Measurements from ENCODE around the gene GPR142.

GPR142 gene, protein sequence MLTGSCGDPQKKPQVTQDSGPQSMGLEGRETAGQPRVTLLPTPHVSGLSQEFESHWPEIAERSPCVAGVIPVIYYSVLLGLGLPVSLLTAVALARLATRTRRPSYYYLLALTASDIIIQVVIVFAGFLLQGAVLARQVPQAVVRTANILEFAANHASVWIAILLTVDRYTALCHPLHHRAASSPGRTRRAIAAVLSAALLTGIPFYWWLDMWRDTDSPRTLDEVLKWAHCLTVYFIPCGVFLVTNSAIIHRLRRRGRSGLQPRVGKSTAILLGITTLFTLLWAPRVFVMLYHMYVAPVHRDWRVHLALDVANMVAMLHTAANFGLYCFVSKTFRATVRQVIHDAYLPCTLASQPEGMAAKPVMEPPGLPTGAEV

GRCh38 chr17:74367206-74367605 is at the start of gene GPR142:
Gene GPR142, plus strand, starts transcription at chr17:74367506. Its CDS starts 2,035 bp downstream, at chr17:74369541.
- DNase-seq (ENCODE audit: low read depth in 2 of 2), result no peak

GRCh38 chr17:74318391-74318790 is 48.9 kb upstream of the GPR142 start:
- no peak for DNase-seq (ENCODE audit: low read depth in 2 of 2)

DNA sequence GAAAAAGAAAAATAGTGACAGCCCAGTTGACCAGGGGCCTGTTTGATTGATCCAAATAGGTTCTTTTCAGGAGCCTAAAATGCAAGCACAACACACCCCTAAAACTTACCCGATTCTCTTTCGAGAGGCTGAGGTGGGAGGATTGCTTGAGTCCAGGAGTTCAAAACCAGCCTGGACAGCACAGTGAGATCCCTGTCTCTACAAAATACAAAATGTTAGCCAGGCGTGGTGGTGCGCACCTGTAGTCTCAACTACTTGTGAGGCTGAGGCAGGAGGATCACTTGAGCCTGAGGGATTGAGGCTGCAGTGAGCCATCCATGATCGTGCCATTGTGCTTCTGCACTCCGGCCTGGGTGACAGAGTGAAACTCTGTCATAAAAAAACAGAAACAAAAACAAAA is 42.8 kb upstream of the GPR142 start:
- DNase-seq (ENCODE audit: low read depth in 2 of 2), result no peak

DNA sequence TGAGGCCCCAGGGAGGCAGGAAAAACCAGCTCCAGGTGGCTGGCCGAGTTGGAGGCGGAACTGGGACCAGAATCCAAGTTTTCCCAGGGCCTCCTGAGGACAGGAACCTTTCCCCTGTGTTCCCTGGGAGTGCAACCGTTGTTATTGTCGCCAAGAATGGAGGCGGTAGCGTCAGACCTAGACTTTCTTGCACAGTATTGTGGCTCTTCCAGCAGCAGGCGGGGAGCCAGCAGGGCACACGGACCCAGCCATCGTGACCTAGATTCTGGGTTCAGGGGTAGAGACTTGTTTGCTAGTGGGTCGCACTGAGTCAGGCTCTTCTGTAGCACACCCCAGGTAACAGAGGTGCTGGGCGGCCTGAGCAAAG is 41.9 kb upstream of the GPR142 start:
- DNase-seq (ENCODE audit: low read depth in 2 of 2), result no peak

- no peak for DNase-seq (ENCODE audit: low read depth in 2 of 2)
These were observed 41.4 kb upstream of the GPR142 start, which contains the start of gene KIF19 for GRCh38 chr17:74325743-74326379. Gene KIF19, plus strand, starts transcription at chr17:74326226. Its CDS starts 124 bp downstream, at chr17:74326350.

GRCh38 chr17:74326506-74326905 is 40.8 kb upstream of the GPR142 start:
- no peak for DNase-seq (ENCODE audit: low read depth in 2 of 2)

DNA sequence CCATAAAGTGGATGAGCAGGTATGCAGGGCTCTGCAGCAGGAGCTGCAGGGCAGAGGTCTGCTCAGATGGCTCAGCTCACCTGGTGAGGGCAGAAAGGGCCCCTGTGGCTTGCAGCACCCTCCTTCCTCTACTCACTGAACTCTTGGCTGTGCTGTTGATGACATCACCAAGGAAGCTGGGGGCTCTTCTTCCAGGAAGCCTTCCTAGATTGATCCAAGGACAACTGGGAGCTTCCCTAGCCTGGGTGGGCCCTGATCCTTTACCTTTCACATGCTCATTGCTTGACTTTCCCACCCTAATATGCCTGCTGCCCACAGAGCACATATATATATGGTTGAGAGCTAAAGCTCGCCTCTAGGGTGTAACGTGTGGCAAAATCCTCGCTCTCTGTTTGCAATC is 38.8 kb upstream of the GPR142 start:
- DNase-seq (ENCODE audit: low read depth in 2 of 2), result no peak

GRCh38 chr17:74329378-74329777 is 37.9 kb upstream of the GPR142 start:
- no peak for DNase-seq (ENCODE audit: low read depth in 2 of 2)

DNA sequence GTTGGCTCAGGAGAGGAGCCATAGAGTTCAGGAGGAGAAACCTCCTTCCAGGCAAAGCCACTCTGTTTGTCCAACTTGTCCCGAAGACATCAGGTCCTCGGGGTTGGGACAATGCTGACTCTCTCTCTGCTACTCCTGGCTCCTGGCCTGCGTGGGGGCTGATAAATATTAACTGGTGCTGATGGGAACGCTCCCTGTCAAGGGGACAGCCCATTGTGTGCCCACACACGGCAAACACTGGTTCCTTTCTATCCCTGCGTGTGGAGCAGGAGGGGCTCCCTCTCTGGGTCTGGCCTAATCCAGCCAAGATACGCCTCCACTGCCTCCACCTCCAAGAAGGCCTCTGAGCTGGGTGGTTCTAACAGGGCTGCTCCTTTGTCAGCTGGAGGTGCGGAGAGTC is 36.9 kb upstream of the GPR142 start:
- no peak for DNase-seq (ENCODE audit: low read depth in 2 of 2)

DNA sequence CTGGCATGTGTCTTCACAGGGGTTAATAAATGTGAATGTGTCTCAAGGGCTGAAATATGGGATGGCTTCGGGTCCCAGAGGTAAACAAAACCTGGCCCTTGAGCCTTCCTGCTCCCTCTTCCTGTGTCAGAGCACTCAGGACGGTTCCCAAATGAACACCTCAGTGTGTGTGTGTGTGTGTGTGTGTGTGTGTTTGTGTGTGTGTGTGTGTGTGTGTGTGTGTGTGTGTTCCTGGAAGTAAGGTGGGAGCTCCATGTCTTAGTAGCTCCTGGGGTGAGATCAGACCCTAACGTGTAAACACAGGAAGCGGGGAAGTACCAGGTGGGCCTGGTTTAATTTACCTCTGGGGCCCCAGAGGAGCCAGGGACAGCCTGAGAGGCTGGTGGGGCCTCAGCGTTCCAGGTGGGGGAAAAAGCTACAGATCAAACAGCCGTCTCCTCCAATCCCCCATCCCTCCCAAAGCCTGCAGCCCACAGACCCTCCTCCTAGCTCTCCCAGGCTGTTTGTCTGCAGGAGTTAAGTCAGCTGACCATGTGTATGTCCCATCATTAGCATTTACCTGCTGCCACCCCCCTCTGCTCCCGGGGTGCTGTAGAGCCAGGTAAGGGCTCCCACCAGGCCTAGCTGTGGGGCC is 35.2 kb upstream of the GPR142 start:
- no peak for DNase-seq (ENCODE audit: low read depth in 2 of 2)

GRCh38 chr17:74332763-74333283 is 34.5 kb upstream of the GPR142 start:
- no peak for DNase-seq (ENCODE audit: low read depth in 2 of 2)

DNA sequence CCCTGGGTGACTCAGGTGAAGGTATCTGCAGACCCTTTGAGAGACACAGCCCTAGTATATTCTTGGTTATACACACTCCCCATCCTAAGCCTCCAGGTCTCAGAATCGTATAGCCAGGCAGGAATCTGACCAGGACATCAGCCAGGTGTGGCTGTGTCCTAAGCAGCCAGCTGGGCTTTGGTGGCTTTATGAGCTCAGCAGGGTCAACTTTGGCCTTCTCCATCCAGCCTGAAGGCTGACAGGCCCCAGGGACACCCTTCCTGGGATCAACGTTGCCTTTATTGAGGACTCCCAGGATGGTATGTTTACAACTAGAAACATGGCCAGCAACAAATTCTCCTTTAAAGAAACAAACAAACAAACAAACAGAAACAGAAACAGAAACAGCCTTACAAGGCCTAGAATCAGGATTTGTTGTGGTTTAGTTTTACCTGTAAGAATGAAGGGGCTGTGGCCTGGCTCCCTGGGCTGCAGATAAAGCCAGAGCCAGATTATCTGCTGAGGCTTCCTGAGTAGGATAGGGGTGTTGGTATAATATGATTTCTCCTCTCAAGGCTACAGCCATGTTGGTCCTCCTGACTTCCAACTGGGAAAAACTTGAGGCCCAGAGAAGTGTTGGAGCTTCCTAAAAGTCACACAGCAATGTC is 32.8 kb upstream of the GPR142 start:
- no peak for DNase-seq (ENCODE audit: low read depth in 2 of 2)

DNA sequence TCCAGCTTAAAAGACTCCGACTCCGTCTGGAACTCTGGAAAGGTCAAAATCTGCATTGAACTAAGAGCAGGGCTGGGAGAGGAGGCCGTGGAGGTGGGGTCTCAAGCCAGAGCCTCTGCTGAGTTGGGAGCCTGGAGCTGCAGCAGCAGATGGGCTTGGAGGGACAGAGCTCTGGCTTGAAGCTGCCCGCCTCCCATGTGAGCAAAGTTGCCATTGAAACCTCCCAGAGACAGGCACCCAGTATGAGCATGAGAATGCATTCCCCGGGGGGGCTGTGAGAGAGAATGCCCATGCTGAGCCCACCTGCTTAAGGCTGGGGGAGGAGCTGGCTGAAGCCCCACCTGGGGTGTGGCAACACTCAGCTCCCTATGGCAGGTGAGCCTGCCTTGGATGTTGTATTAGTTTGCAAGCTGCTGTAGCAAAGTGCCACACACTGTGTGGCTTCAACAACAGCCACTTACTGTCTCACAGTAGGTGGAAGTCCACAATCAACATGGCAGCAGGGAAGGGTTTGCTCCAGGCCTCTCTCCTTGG is 31.7 kb upstream of the GPR142 start:
- no peak for DNase-seq (ENCODE audit: low read depth in 2 of 2)

- no peak for DNase-seq (ENCODE audit: low read depth in 2 of 2)
These were observed 31.0 kb upstream of the GPR142 start for GRCh38 chr17:74336307-74336706.

DNA sequence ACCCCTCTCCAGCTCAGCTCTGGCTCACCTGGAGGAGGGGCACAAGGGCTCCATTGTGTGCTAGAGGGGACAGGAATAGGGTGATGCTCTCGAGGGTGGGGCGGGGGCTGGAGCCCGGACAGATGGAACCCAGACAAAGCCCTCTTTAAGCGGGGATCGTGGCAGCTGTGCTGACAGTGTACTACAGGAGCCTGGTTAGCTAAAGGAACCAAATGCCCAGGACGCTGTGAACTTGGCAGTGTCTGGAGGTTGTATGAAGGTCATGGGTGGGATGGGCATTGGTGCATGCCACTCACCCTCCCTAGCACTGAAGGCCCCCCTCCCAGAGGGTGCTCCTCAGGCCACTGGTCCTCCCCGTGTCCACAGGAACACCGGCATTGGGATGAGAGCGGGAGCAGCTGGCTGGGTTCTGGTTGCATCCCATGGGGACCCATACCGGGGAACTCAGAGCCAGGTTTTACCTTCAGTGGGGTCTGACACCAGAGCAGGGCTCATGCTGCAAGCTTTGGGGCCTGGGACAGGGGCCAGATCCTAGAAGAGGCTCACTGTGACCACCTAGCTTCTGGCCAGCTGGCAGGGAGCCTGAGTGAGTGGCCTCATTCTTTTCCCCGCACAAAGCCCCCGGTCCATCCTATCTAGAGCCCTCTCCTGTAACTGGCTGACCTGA is 29.3 kb upstream of the GPR142 start:
- no peak for DNase-seq (ENCODE audit: low read depth in 2 of 2)

DNA sequence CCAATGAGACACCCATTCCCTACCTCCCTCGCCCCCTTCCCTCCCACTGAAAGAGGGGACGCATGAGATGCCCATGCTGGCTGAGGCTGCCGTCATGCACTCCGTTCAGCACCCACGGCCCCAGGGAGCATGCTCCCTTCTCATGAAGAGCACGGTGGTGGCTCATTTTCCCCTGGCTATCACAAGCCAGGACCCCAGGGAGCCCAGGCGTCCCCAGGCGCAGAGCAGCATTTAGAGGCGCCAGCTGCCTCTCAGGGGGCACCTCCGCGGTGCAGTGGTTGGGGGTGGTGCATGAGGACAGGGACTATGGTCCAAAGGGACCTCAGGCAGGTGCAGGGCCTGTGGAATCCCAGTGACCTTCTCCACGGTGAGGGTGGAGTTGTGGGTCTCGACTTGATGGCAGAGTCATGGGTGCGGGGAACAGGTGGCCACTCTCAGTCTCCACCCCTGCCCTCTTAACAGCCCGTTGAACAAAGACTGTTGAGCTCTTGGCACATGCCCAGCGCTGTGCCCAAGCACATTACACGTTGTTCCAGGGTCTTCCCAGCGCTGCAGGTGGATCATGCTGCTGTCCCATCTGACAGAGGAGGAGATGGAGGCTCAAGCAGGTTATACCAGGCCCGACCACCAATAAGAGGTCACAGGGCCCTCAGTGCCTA is 27.6 kb upstream of the GPR142 start:
- DNase-seq (ENCODE audit: low read depth in 2 of 2), result no peak

DNA sequence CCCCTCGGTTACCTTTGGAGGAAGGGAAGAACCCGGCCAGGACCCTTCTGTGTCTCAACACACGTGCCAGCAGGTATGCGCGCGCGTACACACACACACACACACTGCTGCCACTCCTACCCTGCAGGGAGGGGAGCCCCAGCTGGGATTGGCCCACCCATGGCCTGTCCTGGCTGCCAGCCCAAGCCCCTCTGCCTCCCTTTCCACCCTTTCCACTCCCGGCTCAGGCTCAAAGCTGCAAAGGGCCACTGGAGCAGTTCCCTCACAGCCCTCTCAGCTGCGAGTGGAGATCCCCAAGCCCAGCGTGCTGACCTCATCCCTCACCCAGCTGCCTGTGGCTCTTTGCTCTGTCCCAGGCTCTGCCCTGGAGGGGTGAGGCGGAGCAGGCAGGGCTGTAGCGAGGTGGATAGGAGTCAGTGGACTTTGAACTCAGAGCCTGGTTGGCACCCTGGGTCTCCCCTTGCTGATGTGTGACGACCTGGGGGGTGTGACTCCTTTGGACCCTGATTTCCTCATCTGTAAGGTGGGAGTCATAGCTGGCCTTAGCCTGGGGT is 26.8 kb upstream of the GPR142 start:
- DNase-seq (ENCODE audit: low read depth in 2 of 2), result no peak

DNA sequence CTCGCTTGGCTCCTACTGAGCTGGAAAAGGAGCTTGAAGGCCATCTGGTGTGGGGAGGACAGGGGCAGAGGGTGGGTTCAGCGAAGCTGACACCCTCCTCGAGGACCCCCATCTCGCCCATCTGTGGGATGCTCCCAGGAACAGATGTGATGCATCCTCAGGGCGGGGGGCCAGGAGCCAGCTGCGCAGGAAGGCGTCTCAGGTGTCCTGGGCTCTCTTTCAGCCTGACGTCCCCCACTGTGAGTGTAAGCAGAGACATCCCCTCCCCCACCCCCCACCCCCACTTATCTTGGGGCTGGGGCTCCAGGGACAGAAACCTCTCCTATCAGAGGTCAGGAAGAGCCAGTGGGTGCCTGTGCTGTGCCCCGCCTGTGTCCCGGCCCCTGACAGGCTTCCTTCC is 25.1 kb upstream of the GPR142 start:
- no peak for DNase-seq (ENCODE audit: low read depth in 2 of 2)

- no peak for DNase-seq (ENCODE audit: low read depth in 2 of 2)
These were observed 24.2 kb upstream of the GPR142 start for GRCh38 chr17:74343121-74343520.

DNA sequence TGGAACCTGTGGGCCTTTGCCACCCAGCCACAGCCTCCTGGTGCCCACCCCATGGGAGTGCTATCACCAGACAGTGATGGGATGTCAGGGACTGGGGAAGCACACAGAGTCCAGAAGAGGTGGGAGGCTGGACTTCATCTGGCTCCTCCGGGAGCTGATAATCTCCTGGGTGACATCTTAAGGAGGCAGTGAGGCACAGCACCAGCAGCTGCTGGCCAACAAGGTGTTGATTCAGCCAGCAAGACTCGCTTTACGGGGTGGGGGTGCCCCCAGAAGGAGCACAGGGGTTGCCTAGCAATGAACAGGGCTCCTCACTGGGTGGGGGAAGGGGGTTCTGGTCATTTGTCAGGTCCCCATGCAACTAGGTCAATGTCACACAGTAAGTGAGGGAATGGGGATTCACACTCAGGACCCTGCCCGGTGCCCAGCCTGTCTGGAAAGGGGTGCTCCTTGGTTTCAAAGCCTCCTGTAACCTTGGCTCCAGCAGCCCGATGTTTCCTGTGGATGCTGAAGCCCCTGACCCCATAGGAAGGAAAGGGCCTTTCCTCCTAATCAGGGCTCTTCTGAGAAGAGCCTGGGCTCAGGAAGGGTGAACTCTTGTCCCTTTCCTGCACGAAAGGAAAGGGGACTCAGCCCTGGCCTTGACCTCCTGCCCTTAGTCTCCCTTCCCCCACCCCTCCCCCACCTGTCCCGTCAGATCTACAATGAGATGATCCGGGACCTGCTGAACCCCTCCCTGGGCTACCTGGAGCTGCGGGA is 23.6 kb upstream of the GPR142 start:
- no peak for DNase-seq (ENCODE audit: low read depth in 2 of 2)
